Right atrium auricular region (tissue), 2 donors: ENCODE data around the gene SH2D3A. TPM values are rescaled to one million over a fixed set of nuclear protein-coding genes. Genes with fewer than 3 reads are reported as not detected.
"Not testable (repeated sequence)": the region's sequence is repeated elsewhere in the genome, so short reads cannot be mapped to it uniquely, and the experiment has no call there.

Experiments
- DNase-seq: peaks from one replicate; pipeline ENCODE4 v3.0.0-alpha.2; 2019; ENCODE audit warnings: low spot score
- H3K27ac ChIP-seq, 2 donors: fragments of 200-600 bp; sonication (generic); 1 replicate in 1 of 2; 2 replicates in 1 of 2; pipeline ENCODE4 v1.5.1; 2016 to 2019
- H3K27me3 ChIP-seq, 2 donors: fragments of 200-600 bp; sonication (generic); one replicate each; pipeline versions ENCODE4 v1.5.1 to v1.6.0; 2017 to 2019
- H3K36me3 ChIP-seq: fragments of 200-600 bp; sonication (generic); one replicate; pipeline ENCODE4 v1.5.1; 2016
- H3K4me1 ChIP-seq, 2 donors: fragments of 200-600 bp; sonication (generic); one replicate each; pipeline versions ENCODE4 v1.5.1 to v1.6.0; 2017 to 2019
- H3K4me3 ChIP-seq, 2 donors: fragments of 200-600 bp; sonication (generic); 1 replicate in 1 of 2; 2 replicates in 1 of 2; pipeline ENCODE4 v1.5.1; 2017 to 2019; ENCODE audit warnings: mild to moderate bottlenecking in 1 of 2, moderate library complexity in 1 of 2
- H3K9me3 ChIP-seq, 2 donors: fragments of 200-600 bp; sonication (generic); one replicate each; pipeline ENCODE4 v1.5.1; 2019
- CTCF ChIP-seq, 2 donors: fragments of 200-600 bp; sonication (generic); IDR thresholded peaks; one replicate each; pipeline ENCODE4 v1.5.1; 2019; ENCODE audit warnings: antibody characterized with exemption in 2 of 2
- total RNA-seq, 2 donors: library from RNA; depleted of rRNA; stranded (reverse); fragments of >200 nt; gene quantifications; one replicate each; pipeline ENCODE4 v1.1.0, GENCODE V29; 2016

Gene SH2D3A
- total RNA-seq, 2 donors from 2014 or later = not detected

GRCh38 chr19:6769006-6769619, 1.9 kb upstream of the SH2D3A start:
- no peak for DNase-seq
- Histone ChIP-seq H3K9me3 (no peaks in the 10 kb centered on the region), H3K4me3 (no peak overlapping the region), H3K27ac (no peak overlapping the region), H3K36me3 (no peaks in the 10 kb centered on the region), H3K27me3 (peaks cover 0 to 20% of the 10 kb centered on the region in 2 donors), H3K4me1 (peaks cover 0 to 22% of the 10 kb centered on the region in 2 donors)
- peak; percentile 23 to 61 for TF ChIP-seq CTCF (IDR thresholded peaks at IDR 0.05)

- no peak for TF ChIP-seq CTCF (IDR thresholded peaks at IDR 0.05)
- Histone ChIP-seq H3K9me3 (no peaks in the 10 kb centered on the region), H3K4me3 (peak overlapping the region in 1 of 2 donors; percentile 36), H3K27me3 (peaks cover 0 to 20% of the 10 kb centered on the region in 2 donors), H3K27ac (no peak overlapping the region), H3K36me3 (no peaks in the 10 kb centered on the region), H3K4me1 (peaks cover 0 to 22% of the 10 kb centered on the region in 2 donors)
- no peak for DNase-seq
Measured at GRCh38 chr19:6768236-6768785, 1.1 kb upstream of the SH2D3A start.

- Histone ChIP-seq H3K27me3 (peaks cover 0 to 20% of the 10 kb centered on the region in 2 donors), H3K4me1 (peaks cover 0 to 22% of the 10 kb centered on the region in 2 donors), H3K27ac (no peak overlapping the region), H3K36me3 (no peaks in the 10 kb centered on the region), H3K4me3 (peak overlapping the region; percentile 17 to 36), H3K9me3 (no peaks in the 10 kb centered on the region)
- TF ChIP-seq CTCF (IDR thresholded peaks at IDR 0.05) = no peak
- no peak for DNase-seq
Measured at GRCh38 chr19:6767081-6767356, 216 bp downstream of the SH2D3A start.

GRCh38 chr19:6766357-6767080, 716 bp downstream of the SH2D3A start:
- Histone ChIP-seq H3K4me1 (peaks cover 0 to 22% of the 10 kb centered on the region in 2 donors), H3K27ac (no peak overlapping the region), H3K4me3 (peak overlapping the region in 1 of 2 donors; percentile 36), H3K9me3 (no peaks in the 10 kb centered on the region), H3K36me3 (no peaks in the 10 kb centered on the region), H3K27me3 (peaks cover 0 to 20% of the 10 kb centered on the region in 2 donors)
- no peak for DNase-seq
- TF ChIP-seq CTCF (IDR thresholded peaks at IDR 0.05) = no peak

- DNase-seq = no peak
- Histone ChIP-seq H3K9me3 (no peaks in the 10 kb centered on the region), H3K36me3 (no peaks in the 10 kb centered on the region), H3K4me1 (peaks cover 0 to 22% of the 10 kb centered on the region in 2 donors), H3K4me3 (no peak overlapping the region), H3K27me3 (peaks cover 0 to 20% of the 10 kb centered on the region in 2 donors), H3K27ac (no peak overlapping the region)
- no peak for TF ChIP-seq CTCF (IDR thresholded peaks at IDR 0.05)
Measured at GRCh38 chr19:6765738-6766356, 1.4 kb downstream of the SH2D3A start.

- not testable (repeated sequence) for DNase-seq, H3K4me3 ChIP-seq, H3K9me3 ChIP-seq, H3K27ac ChIP-seq, H3K36me3 ChIP-seq
- Histone ChIP-seq H3K27me3 (peaks cover 0 to 13% of the 10 kb centered on the region in 2 donors), H3K4me1 (peaks cover 0 to 15% of the 10 kb centered on the region in 2 donors)
Measured at GRCh38 chr19:6762253-6762797, 4.9 kb downstream of the SH2D3A start.
